Activated CD4-positive, alpha-beta T cell treated with anti-CD3 and anti-CD28 coated beads for 48 hours (primary cell): ENCODE data around the gene GNAZ.

Experiments
- DNase-seq: peaks from one replicate; pipeline ENCODE4 v3.0.0-alpha.2; 2020

The GNAZ gene

DNA sequence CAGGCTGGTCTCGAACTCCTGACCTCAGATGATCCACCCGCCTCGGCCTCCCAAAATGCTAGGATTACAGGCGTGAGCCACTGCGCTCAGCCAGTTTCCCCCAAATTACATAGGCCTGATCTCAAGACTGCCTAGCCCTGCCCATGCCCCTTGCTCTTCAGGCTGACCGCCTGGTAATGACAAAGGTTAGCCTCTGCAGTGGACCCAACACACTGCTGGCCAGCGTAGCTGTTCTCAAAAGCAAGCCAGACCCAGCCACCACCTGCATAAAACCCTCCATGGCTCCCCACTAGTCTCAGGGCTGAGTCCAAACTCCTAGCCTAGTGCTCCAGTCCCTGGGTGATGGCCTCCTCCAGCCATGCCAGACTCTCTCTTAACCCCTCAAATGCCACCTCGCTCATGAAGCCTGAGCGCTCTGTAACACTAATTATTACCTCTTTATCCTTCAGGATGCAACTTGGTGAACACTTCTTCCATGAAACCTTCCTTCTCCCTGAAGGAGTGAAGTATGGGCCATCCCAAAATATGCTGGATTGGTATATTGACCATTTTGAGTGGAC, 72.3 kb downstream of the GNAZ start:
- DNase-seq, result no peak

GRCh38 chr22:23143119-23143518, 72.8 kb downstream of the GNAZ start:
- no peak for DNase-seq

DNA sequence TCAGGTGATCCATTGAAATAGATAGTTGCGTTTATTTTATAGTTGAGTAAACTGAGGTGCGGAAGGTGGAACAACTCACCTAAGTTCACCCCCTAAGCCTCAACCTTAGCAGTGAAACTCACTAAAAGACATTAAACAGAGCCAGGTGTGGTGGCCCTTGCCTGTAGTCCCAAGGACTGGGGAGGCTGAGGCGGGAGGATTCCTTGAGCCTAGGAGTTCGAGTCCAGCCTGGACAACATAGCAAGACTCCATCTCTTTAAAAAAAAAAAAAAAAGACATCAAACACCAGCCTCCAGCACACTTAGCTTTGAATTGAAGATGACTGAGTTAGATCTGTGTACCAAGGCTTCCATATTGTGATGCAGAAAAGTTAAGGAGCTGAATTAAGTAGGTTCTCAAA, 74.1 kb downstream of the GNAZ start:
- DNase-seq, result no peak

GRCh38 chr22:23144932-23145877, 74.9 kb downstream of the GNAZ start, which contains the start of gene RAB36:
RAB36 (plus strand) TSS chr22:23145477; CDS start chr22:23146617, 1,140 bp downstream.
- DNase-seq, result peak; percentile 90

- no peak for DNase-seq
These were observed 75.7 kb downstream of the GNAZ start for GRCh38 chr22:23145878-23146470.

DNA sequence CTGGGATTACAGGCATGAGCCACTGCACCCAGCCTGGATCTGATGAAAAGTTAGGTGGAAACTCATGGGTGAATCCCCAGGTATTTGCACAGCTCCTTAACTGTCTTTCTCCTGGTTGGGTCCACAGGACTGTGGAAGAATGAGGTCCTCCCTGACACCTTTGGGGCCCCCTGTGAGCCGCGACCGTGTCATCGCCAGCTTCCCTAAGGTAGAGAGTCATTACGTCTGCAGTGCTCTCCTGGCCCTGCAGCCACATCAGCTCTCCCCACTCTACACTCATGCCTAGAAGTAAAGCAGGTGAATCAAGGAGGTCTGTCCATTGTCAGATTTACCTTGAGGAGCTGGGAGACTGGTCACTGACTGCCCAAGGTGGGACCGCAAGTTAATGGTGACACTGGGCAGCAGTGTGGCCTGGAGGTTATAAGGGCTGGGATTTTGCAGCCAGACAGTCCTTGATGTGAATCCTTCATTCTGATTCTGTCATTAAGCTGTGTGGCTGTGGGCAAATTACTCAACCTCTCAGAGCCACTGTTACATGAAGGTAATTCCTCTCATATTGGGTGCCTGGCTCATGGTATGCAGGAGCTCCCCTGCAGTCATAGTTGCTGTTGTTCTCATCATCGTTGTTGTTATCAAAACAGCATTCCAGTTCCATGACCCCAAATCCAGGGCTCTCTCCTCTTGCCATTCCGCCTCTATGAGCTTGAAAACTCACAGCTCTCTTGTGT, 76.3 kb downstream of the GNAZ start:
- no peak for DNase-seq

GRCh38 chr22:23147617-23148387, 77.5 kb downstream of the GNAZ start:
- DNase-seq, result no peak

DNA sequence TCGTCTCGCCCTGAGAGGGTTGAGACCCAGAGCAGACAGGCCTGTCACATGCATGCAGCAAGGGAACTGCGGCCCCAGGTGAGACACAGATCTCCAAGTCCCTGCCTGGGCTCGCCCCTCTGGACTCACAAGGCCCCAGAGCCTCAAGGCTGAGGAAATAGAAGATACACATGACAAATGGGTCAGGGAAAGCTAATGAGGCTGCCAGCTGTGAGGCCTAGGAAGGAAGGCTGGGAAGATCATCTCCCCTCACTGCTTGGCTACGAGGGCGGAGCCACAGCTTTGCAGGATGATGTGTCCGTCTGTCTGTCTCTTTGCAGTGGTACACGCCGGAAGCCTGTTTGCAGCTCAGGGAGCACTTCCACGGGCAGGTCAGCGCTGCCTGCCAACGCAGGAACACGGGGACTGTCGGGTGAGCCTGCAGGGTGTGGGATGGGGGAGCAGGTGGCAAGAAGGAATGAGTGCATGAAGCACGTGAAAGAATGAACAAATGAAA, 79.5 kb downstream of the GNAZ start:
- DNase-seq, result no peak

DNA sequence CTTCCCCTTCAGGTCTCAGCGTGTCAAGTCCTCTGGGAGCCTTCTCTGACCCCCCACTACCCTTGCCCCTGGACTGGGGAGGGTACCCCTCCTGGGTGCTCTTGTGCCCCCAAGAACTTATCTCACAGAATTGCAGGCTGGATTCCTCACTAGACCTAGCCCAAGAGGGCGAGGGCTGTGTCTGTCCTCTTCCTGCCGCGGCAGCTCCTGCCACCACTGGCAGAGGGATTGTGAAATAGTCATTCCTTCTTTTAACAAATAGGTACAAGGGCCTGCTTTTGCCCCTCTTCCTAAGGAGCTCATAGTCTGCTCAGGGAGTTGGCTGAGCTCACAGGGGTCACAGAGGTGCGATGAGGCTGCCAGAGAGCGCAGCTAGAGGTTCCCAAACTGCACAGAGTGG, 80.4 kb downstream of the GNAZ start:
- no peak for DNase-seq

GRCh38 chr22:23151827-23152226, 81.5 kb downstream of the GNAZ start:
- no peak for DNase-seq

- DNase-seq, result no peak
These were observed 82.2 kb downstream of the GNAZ start for GRCh38 chr22:23152238-23153114.

DNA sequence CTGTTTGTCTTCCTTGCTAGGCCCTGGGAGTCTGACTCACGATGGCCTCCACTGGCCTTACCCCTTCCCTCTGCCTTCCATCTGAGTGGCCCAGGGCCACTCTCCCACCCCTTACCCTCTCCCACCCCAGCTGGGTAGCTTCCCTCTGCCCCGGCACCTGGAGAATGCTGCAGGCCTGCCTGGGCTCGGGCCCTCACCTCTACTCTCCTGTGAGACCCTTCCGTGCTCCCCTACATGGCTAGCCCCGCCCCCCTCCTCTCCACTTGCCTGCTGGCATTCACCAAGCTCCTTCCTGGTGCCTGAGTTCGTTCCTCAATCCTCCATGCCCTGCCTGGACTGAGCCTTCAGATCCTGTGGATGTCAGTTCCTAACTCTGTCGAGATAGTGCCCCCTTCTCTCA, 83.7 kb downstream of the GNAZ start:
- no peak for DNase-seq

DNA sequence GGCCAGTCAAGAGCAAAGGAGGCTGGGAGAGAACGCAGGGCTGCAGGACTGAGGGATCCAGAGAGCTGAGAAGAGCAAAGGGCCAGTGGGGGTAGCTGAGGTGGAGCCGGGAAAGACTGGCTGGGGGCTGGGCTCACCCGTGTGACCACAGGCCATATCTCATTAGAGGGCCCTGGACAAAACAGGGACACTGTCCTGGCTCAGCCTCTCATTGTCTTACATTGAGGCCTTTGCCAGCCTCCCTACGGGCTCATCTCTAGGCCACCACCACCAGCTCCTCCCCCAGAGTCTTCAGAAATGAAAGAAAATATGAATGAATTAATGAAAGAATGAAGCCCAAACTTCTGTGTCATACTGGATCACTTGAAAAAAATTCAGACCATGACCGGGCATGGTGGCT, 84.1 kb downstream of the GNAZ start:
- DNase-seq, result no peak

DNA sequence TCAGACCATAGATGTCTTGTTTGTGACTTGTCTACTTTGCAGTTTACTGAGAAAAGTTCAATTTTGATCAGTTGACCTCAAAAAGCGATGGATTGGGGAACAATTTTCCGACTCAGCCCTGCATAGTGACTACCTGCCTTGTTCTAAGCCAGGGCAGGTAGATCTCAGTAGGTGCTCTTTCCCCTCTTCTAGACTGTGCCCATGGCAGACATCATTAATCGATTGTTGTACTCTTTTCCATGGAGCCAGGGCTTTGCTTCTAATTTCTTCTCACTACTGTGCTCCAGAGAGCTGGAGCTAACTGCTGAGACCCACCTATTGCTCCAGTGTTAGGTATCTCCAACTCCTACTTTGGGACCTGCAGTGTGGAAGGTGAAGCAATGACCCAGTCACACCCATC, 84.8 kb downstream of the GNAZ start:
- DNase-seq, result no peak

GRCh38 chr22:23155831-23156230, 85.5 kb downstream of the GNAZ start:
- DNase-seq, result no peak

DNA sequence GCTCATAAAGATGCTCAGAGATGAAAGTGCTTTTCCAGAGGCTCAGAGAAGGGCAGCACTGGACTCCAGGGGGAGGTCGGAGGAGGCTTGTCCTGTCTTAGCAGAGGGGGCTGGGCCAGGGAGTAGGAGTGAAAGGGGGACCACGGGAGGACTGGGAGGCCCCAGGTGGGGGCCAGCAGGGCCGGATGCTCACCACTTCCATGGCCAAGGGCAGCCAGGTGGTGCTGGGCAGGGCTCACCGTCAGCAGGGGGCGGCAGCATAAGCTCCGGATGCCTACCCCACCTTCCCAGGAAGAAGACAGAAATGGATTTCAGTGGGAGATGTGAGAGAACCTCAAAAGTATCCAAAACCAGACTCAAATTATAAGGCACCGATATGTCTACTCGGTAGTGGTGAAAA, 86.0 kb downstream of the GNAZ start:
- no peak for DNase-seq

- no peak for DNase-seq
These were observed 87.5 kb downstream of the GNAZ start for GRCh38 chr22:23157560-23158515.

DNA sequence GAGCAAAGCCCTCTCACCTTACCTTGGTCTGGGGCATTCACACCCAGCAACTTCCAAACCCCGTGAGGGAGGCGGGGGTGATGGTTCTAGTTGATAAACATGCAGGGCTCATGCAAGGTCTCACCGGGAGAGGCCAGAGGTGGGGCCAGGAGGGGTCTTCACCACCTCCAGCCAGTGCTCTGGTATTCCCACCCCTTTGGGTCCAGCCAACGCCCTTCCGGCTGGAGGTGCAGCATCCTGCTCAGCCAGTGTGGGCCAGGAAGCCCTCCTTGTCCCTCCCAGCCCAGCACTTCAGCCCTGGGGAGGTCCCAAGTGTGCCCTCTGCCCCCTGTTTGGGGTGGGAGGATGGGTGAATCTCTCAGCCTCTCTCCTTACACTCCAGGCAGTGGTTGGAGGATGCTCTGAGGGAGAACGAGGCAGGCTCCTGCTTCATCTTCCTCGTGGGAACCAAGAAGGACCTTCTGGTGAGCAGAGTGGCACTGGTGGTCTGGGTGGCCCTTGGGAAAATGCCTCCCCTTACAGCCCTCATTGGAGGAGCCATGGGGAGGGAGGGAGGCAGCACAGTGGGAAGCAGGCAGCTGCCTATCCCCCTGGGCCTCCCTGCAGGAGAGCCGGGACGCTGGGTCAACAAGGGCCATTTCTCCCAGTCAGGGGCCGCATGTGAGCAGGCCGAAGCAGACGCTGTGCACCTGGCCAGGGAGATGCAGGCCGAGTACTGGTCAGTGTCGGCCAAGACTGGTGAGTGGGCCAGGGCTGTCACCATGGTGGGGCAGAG, 88.4 kb downstream of the GNAZ start:
- no peak for DNase-seq

DNA sequence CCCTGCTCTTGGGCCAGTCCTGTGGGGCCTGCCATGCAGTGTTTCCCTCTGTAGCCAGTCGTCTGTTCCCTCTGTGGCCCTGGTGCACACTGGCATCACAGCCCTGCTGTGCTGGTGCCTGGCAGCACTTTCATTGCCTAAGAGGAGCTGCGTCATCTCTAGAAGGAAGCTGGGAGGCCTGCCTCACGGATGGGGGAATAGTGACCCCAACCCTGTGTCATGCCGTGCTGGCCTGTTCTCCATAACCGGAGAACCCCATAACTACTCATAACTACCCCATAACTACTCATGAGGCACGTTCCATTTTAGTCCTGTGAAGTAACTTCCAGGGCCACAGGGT, 88.9 kb downstream of the GNAZ start:
- DNase-seq, result no peak
